Ecto neural progenitor cell (in vitro differentiated cells): ENCODE data around the gene RASSF3.
"Not testable (repeated sequence)": the region's sequence is repeated elsewhere in the genome, so short reads cannot be mapped to it uniquely, and the experiment has no call there.

Source experiments
- DNase-seq: peaks from one replicate; pipeline ENCODE4 v3.0.0-alpha.2; 2018; ENCODE audit warnings: low spot score

RASSF3 gene

DNA sequence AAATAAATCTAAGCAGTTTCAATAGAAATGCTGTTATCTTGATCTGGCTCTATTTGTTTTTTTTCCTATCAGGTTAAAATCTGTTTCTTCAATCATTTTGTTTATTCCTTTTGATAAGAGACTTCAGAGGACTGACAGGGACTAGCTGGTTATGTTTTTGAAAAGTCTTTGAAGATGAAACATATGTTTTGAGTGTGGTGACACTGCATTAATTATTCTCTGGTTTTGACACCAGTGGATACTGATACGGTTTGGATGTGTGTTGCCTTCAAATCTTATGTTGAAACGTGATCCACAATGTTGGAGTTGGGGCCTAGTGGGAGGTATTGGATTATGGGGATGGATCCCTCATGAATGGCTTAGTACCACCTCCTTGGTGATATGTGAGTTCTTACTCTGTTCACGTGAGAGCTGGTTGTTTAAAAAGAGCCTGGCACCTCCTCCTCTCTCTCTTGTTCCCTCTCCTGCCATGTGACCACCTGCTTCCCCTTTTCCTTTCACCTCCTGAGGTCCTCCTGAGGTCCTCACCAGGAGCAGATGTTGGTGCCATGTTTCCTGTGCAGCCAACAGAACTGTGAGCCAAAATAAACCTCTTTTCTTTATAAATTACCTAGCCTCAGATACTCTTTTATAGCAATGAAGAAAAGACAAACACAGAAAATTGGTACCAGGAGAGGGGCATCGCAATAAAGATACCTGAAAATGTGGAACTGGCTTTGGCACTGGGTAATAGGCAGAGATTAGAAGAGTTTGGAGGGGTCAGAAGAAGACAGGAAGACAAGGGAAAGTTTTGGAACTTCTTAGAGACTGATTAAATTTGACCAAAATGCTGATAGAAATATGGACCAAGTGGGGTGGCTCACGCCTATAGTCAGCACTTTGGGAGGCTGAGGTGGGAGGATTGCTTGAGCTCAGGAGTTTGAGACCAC, 23.0 kb downstream of the RASSF3 start:
- DNase-seq = no peak

DNA sequence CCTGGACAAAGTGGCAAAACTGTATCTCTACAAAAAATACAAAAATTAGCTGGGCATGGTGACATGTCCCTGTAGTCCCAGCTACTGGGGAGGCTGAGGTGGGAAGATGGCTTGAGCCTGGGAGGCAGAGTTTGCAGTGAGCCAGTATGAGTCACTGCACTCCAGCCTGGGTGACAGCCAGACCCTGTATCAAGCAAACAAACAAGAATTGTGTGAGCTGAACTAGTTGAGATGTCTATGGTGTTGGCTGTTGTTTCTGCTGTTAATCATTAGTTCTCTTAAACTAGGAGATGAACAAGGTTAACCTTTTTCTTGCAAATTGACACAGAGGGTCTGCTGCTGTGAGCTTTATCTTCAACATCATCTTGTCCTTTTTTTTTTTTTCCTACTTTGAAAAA, 23.6 kb downstream of the RASSF3 start:
- DNase-seq = no peak

DNA sequence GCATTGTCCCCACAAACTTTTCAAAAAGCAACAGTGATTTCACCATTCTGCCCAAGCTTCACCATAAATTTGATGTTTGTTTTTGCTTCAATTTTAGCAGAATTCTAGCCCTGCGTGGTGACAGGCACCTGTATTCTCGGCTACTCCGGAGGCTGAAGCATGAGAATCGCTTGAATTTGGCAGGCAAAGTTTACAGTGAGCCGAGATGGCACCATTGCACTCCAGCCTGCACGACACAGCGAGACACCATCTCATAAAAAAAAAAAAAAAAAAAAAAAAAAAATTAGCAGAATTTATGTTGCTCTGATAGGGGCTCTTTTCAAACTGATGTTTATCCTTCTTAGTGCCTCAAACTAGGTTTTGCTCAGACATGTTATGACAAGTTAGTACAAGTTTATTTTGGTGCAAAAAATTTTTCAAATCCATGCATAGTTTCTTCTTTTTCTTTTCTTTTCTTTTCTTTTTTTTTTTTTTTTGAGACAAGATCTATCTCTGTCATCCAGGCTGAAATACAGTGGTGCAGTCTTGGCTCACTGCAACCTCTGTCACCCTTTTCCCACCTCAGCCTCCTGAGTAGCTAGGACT, 24.3 kb downstream of the RASSF3 start:
- DNase-seq = no peak

DNA sequence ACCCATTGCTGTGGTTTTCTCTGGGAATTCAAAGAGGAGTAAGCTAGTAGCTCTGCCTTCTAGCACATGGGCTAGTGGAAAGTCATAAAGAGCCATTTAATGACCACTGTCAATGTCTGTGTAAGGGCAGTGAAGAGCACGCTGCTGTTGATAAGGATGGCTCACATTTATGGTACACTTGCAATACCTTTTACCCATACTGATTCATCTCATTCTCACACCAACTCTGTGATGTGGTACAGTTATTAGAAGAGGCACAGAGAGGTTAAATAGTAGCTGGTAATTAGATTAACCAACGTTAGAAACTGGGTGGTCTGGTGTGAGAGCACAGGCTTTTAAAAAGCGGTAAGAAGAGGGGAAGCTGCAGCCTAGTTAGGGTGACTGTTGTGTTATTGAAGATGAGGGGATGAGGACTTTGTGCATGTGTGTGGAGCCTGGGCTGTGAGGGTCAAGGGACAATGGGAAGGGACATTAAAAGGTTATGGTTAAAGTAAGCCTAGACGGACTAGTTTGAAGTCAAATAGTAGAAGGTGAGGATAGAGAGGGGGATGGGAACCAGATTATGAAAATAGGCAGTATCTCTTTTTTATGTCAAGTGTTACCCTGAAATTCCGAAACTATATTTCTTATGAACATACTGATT, 25.2 kb downstream of the RASSF3 start:
- DNase-seq = no peak

GRCh38 chr12:64636856-64637255, 26.6 kb downstream of the RASSF3 start:
- no peak for DNase-seq

- no peak for DNase-seq
These were observed 29.2 kb downstream of the RASSF3 start for GRCh38 chr12:64639466-64639865.

DNA sequence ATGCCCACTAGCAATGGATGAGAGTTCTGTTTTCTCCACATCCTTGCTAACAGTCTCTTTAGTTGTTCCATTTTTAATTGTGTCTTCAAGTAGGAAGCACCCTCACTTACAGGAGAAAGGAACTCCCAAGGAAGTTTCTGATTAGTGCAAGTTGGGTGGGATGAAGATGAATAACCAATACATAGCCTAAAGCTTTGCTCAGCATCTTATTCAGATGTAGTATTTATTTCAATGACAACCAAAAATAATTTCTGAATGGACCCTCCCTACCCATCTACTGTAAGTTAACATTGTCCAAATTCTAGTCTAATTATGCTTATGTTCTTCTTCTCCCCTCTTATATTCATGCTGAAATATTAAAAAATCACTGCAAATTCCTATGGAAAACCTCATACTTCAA, 36.0 kb downstream of the RASSF3 start:
- no peak for DNase-seq

DNA sequence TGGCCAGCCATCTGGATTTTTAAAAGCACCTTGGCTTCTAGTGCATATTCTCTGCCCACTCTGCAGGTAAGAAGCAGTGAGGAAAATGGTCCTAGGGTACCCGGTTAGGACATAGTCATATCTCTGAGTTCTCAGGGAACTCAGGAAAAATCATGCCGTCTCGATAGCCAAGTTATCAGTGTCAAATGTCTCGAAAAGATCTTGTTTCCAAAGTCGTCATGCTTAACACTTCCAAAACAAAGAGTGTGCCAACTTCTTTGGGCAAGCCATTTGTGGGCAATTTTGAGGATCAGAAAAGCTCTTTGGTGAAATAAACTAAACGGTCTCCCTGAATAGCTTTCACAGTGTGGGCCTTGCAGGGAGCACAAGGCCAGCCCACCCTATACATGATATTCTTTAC, 39.2 kb downstream of the RASSF3 start:
- no peak for DNase-seq

DNA sequence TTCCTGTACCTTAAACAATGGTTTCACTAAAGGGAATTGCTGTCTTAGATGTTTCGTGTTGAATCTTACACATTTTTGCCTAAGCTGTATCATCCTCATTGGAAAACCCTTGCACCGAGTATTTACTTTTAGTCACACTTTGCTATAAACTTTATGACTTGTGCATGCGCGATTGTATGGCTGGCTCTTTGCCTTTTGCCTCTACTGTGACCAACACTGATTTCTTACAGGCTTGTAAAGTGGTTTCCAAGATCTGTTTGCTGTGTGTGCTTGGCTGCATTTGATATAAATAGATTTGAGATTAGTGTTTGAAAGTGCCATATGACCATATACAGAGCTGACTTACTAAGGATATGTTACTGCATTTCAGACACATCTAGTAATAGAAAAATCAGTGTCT, 40.5 kb downstream of the RASSF3 start:
- no peak for DNase-seq

GRCh38 chr12:64652346-64652745, 42.1 kb downstream of the RASSF3 start:
- no peak for DNase-seq

DNA sequence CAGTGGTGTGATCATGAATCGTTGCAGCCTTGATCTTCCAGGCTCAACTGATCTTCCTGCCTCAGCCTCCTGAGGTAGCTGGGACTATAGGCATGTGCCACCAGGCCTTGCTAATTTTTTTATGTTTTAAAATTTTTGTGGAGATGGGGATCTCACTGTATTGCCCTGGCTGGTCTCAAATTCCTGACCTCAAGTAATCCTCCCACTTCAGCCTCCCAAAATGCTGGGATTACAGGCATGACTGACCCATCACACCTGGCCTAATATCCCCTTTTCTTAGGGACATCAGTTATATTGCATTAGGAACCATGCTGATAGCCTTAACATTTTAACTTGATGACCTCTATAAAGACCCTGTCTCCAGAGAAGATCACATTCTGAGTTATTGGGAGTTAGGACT, 42.8 kb downstream of the RASSF3 start:
- no peak for DNase-seq

DNA sequence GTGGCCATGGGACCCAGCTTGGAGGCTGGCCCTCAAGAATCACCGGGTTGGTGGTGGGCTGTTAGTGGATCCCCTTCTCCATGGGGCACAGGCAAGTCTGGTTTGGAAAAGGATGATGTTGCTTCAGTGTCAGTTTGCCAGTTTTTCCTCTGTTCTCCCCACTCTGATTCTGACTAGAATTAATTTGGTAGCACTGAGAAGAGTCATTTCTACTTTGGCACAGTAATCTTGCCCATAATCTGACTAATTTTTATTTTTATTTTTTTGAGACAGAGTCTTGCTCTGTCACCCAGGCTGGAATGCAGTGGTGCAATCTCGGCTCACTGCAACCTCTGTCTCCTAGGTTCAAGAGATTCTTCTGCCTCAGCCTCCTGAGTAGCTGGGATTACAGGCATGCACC, 43.6 kb downstream of the RASSF3 start:
- DNase-seq = not testable (repeated sequence)

DNA sequence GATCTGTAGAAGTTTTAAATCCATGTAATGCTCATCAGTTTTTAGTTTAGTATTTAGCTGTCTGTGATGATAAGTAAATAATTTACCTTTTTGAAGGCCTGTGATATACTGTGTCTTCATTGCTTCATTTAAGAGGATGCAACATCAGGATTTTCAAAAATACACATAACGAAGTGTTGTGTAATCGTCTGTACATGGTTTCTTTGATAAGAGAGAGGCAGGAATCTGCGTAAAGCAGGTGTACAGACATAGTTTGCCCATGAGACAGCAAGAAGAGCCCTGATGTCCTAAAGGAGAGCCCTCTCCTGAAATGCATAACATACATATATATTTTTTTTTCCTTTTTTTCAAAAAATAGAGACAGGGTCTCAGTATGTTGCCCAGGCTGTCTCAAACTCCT, 44.8 kb downstream of the RASSF3 start:
- DNase-seq = no peak

GRCh38 chr12:64656429-64656828, 46.1 kb downstream of the RASSF3 start:
- DNase-seq = no peak

DNA sequence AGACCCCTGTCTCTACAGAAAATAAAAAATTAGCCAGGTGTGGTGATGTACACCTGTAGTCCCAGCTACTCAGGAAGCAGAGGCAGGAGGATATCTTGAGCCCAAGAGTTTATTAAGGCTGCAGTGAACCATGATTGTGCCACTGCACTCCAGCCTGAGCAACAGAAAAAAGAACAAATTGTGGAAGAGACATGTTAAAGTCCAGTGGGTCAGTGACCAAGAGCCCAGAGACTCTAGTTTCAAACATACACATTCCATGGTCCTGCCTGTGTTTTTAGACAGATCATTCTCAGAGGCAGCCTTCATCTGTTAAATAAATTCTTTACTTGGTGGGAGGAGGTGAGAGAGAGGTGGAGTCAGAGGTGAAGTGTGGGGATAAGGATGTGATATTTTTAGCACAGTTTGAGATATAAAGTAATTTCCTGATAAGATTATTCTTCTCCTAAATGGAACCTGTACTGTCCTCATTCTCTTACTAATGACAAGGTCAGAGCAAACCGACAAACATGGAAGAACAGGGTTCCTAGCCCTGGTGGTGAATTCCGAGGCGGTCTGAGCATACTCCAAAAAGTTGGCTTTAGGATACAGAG, 48.7 kb downstream of the RASSF3 start:
- DNase-seq = no peak

DNA sequence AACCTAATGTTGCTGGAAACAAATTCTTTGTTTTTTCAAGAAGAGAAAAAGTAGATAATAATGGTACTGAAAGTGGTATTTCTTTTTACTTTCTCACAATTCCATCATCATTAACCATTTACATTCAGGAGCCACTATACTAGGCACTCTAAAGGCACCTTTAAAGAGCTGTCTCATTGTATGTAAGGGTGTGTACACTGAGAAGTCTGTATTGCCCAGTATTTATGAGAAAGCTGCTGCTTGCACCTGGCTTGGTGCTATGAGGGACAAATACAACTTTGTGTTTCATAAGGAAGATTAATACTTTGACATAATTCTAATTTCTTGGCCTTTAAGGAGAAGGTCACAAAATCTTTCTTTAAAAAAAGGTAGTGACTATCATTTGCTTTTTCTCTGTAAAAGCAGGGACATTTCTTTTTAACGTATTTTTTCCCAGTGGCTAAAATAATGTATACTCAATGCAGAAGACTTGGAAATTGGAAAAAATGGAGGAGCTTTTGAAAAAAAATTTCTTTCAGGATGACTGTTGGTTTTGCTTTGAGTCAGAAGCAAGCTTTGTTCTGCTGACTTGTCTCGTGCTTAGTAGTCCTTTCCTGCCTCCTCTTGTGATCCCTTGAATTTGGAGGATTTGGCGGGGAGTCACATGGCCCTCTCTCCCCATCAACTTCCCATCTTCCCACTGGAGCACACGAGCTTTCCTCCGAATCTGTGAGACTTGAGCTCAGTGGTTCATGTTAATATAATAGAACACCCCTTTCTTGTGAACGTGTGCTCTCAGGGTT, 50.1 kb downstream of the RASSF3 start:
- no peak for DNase-seq

DNA sequence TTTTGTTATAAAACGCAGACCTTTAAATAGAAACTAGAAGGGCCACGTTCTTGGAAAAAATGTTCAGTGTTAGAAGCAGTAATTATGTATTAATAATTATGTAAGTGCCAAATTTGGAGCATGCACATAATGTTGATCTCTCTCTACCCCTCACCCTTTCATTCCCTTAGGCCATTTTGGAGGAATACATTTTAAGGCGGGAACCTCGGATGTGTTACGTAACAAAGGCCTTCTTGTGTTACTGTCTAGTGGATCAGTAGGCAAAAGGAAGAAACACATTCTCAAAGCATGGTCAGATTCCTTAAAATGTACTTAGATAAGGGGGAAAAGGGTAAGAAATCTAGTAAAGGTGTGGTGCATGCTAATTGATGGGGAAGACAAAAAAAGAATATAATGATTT, 52.7 kb downstream of the RASSF3 start:
- DNase-seq = no peak

DNA sequence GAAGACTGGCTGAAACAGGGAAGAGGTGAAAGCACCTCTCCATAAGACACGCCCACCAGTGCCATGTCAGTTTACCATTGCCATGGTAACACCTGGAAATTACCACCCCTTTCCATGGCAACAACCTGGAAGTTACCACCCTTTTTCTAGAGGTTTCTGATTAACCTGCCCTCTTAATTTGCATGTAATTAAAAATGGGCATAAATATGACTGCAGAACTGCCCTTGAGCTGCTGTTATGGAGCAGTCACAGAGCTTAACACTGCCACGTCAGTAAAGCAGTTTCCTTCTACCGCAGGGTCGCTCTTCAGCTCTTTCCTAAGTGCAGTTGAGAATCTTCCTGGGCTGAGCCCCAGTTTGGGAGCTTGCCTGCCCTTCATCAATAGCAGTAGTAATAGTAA, 55.2 kb downstream of the RASSF3 start:
- no peak for DNase-seq

DNA sequence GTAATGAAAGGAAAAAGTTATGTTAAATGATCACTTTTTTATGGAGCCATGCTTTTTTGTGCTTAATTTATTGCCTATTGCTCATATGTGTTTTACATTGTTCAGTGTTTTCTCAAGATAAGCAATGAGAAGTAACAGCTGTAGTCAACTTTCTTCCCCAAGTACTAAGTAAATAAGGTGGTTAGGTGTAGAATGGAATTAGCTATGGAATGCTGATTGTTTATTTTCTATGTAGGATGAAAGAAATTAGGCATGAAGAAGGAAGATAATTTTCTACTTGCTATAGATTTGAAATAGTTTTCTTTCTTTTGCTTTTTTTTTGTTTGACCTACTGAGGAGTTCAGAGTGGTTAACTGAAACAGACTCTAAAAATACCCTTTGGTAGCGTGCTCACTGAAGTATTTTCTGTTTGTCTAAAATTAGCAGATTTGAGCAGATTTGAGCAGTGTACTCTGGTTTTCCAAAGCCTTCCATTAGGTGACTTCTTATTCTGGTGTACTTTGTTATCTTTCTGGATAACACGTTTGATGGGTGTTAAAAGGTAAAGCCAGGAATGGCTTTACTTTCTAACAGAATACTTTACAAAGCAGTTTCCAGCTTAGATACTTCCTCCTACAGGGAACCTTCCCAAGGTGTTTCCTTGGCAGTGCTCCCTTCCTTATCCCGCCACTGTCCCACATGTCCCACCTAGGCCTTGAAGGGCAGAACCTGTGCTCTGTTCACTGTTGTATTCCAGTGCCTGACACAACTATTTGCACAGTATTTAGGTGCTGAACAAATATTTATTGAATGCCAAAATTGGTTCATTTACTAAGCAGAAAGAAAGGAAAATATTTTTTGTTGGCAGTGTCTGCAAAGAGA, 56.0 kb downstream of the RASSF3 start:
- DNase-seq = no peak

DNA sequence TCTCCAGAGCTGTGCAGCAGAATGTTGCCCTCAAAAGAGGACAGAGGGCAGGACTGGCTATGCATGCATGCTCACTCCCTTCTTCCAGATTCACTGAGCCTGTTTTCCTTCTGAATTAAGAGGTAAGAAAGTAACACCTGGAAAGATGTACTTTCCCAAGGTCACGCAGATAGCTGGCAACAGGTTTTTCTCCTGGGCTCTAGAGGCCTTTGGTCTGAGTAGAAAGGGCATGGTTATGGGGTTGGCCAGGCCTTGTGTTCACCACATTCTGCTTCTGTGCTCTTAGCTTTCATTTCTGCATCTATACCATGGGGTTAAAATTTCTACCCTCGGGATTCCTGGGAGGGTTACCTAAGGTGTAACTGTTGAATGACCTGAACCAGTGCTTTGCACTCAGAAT, 57.5 kb downstream of the RASSF3 start:
- no peak for DNase-seq

DNA sequence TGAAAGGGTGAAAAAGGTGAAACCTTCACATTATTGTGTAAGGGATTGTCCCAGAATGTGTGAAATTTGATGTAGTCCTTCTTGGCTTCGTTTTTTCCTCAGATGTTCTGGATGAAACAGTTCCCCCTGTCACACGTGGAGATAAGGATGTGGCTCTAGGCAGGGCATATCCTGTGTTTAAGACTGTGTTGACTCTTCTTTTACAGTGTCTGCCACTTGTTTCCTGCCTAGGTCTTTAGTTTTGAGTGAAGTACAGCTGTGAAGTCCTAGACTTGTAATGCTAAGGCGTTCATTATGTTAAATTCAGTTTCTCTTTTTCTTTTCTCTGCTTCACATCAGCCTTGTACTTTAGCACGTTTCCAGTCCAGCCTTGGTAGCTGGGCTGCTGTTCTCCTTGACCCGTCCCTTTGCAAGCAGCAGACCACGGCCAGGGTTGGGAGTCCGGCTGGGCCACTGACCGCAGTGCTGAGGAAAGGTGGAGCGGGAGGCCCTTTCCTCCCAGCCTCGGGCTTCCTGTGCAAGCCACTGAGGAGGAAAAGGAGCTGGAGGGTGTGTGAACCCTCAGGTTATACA, 59.1 kb downstream of the RASSF3 start:
- DNase-seq = peak; percentile 57
